HG03558 (cell line): Measurements from ENCODE around the gene ONECUT1.
"Not testable (repeated sequence)": the region's sequence is repeated elsewhere in the genome, so short reads cannot be mapped to it uniquely, and the experiment has no call there.

Experiments used
- ATAC-seq: cut with Tn5 transposase; IDR thresholded peaks from one replicate; pipeline ENCODE4 v1.9.1; 2021; ENCODE audit warnings: moderate number of reproducible peaks; ENCODE audit not compliant: unreplicated experiment; ENCODE audit errors: extremely low read depth

ONECUT1 gene

DNA sequence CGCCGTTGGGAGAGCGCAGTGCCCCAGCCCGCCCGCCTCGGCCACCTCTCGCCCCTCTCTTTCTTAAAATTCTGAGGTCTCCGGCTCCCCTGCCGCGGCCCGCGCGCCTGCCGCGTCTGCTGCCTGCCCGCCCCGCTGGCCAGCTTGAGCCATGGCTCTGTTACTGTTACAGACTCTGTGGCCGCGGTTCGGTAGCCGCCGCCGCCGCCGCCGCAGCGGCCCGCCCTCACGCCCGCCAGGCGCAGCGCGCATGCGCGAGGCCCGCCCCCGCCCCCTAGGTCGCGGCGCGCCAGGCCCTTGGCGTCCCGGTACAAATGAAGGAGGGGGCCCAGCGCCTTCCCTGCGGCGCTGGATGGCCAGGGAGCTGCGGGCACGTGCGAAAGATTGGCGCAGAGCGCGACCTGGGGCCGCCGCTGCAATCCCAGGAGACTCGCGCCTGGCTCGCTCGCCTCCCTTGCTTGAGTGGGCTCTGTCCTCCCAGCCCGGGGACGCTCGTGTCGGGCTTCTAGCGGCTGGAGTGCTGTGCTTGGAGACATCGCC, at the start of gene ONECUT1:
ONECUT1 (minus strand) TSS at position 168 of the 540 bp plus-strand sequence. CDS start 452 bp downstream, outside the sequence.
- peak; percentile 45 for ATAC-seq

DNA sequence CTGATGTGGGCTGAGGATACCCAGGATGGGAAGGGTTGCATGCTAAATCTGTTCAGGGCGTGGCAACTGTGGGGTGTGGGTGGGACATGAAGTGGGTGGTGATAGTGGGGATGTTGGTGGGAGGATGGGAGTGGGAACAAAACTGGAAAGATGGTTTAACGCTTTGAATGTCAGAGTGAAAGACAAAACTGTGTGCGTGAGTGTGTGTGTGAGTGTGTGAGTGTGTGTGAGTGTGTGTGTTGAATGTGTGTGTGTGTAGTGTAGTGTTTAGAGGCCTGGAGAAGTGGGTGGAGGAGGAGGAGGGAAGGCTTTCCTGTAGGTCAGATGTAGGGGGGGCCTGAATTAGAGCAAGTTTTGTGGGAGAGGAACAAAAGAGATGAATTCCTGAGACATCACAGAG, 44.2 kb upstream of the ONECUT1 start:
- no peak for ATAC-seq

DNA sequence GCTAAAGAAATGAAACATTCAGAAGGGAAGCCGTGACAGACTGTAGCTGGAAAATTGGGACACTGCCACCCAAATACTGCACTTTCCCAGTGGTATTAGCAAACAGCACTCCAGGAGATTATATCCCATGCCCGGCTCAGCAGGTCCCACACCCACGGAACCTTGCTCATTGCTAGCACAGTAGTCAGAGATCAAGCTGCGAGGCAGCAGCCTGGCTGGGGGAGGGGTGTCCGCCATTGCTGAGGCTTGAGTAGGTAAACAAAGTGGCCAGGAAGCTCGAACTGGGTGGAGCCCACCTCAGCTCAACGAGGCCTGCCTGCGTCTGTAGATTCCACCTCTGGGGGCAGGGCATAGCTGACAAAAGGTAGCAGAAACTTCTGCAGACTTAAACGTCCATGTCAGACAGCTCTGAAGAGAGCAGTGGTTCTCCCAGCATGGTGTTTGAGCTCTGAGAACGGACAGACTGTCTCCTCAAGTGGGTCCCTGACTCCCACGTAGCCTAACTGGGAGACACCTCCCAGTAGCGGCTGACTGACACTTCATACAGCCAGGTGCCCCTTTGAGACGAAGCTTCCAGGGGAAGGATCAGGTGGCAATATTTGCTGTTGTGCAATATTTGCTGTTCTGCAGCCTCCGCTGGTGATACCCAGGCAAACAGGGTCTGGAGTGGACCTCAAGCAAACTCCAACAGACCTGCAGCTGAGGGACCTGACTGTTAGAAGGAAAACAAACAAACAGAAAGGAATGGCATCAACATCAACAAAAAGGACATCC, 34.2 kb upstream of the ONECUT1 start:
- not testable (repeated sequence) for ATAC-seq

DNA sequence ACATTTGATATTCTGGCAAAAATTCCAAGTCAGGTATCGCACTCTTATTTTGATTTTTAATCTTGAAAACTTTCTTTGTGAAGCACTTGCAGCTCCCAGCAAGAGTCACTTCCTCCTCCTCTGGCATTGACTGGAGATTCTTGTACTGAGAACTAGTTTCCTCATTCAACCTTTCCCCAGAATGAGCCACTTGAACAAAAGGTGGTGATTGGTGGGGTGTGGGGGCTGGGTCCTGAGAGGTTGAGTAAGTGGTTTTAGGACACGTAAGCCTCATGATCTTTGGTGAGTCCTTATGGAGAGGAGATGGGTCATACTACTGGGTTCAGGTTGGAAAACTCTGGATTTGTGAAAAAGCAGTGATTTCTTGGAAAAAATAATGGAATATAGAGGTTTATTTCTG, 32.3 kb upstream of the ONECUT1 start:
- ATAC-seq, result no peak

DNA sequence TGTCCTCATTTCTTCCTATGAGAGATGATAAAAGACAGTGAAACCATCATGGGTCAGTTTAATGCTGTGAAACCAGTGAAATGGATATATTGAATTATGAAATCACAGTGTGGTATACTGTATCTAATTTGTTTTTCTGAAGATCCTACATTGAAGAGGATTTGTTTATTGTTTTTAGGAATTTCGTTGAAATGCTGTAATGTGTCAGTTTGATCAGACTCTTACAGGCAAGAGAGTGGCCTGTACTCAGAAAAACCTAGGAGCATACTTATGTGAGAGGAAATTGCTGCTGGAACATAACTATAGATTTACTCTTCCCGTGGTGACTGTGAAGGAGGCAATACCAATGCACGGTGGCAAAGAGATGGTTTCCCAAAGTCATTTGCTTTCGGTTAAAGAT, 29.1 kb upstream of the ONECUT1 start:
- ATAC-seq, result no peak

DNA sequence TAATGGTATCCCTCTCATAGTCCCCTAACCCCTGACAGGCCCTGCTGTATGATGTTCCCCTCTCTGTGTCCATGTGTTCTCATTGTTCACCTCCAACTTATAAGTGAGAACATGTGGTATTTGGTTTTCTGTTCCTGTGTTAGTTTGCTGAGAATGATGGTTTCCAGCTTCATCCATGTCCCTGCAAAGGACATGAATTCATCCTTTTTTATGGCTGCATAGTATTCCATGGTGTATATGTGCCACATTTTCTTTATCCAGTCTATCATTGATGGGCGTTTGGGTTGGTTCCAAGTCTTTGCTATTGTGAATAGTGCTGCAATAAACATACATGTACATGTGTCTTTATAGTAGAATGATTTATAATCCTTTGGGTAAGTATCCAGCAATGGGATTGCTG, 25.8 kb upstream of the ONECUT1 start:
- ATAC-seq, result not testable (repeated sequence)

DNA sequence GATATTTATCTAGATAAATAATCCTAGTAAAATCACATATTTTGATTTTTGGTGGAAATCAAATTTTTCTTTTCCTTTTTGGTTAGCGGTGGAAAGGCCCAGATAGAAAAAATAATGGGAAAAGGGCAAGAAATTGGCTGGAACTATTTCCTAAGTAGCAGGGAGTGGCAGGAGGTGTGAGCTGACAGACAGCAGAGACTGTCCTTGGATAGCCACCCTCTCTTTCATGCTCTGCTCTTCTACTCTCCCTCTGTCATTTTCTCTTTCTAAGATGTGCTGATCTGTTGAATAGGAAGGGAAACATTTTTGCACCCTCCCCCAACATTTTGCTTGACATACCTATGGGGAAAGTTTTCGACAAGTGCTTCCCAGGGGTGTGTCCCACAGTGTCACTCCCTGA, 18.9 kb upstream of the ONECUT1 start:
- ATAC-seq, result no peak

DNA sequence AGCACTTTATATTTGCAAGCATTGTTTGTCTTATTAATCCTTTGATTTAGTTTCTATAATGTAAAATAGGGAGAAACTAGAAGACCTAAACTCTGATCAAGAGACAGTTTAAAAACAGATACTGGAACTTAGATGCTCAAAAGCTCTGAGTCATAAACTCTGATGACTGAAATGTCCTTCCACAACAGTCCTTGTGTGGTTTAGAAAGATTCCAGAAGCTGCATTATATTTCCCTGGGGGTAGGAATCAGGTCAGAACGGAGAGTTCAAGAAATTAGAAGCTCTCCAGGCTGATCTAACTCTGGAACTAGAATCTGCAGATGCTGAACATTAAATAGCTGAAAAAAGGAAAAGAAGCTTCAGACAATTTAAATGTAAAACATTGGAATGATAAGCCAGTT, 18.3 kb upstream of the ONECUT1 start:
- ATAC-seq, result no peak

DNA sequence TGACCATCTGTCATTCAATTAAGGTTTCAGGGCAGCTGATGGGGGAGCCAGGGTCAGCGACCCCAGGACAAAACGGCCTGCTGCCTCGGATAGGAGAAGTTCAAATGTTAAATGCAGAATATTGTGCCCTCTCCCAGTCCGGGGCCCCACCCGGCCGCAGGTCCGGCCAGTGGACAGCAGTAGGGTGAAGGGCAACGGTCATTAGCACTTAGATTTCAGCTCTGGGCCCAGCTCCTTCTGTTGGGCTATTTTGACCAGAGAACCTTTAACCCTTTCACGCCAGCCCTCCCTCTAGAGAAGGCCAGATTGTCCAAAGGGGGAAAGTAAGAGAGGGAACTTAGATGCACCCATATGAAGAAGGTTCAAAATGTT, 16.1 kb upstream of the ONECUT1 start:
- no peak for ATAC-seq

DNA sequence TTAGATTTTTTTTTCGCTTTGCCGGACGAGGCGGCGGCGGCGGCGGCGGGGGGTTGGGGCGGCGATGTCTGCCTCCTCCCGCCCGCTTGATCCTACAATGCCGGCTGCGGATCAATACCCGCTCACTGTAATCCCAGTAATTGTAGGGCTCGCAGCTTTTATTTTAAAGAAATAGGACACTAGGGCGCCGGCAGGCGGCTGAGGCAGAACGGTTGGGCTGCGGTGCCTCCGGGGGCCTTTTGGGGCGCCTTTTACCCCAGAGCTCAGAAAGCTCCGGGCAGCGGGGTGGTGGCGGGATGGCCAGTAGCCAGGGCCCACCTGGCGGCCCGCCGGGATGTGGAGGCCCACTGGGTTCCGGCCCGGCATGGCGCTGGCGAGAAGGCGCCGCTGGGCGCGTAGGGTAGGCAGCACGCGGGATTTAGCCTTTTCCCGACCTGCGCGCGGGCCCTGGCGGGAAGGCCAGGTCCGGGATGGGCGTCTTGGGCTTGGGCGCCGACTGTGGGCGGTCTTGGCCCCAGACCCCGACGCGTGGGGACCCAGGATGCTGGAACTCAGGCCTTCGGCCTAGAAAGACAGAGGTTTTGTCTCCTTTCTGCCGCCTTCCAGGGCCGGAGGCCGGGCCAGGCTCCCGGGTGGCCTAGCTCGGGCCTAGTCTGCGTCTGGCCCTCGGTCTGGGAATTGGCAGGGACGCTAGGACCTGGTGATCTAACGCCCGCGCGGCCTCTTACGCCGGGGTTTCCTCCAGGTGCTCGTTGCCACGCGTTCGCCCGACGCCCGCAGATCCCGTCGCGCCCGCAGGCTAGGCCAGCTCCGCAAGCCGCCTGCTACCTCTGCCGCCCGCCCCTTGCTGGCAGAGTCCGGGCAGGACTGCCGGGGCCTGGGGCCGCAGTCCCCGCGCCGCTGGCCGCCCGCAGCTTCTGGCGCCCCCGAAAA, 15.5 kb upstream of the ONECUT1 start:
- ATAC-seq, result no peak

DNA sequence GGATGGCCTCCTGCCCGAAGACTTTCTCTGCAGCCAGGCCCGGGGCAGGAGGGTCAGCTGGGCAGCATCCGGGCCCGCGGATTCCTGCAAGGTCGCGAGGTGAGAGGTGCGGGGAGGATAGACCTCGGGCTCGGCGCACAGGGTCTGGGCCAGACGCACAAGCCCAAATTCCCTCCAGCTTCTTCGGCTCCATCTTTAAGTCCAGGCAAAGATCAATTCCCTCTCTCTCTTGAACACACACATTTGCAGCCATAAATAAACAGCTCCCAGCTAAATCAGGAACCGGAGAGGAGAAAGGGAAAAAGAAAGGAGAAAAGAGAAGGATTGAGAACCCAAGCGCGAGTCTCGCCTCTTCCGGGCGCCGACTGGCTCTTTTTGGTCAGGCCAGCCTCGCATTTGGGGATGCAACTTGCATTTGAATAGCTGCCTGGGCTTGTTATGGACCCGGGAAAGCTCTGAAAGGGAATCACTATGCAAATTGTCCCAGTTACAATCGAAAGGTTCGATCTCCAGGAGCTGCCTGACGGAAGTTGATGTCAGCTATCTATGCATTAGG, 14.5 kb upstream of the ONECUT1 start:
- no peak for ATAC-seq

DNA sequence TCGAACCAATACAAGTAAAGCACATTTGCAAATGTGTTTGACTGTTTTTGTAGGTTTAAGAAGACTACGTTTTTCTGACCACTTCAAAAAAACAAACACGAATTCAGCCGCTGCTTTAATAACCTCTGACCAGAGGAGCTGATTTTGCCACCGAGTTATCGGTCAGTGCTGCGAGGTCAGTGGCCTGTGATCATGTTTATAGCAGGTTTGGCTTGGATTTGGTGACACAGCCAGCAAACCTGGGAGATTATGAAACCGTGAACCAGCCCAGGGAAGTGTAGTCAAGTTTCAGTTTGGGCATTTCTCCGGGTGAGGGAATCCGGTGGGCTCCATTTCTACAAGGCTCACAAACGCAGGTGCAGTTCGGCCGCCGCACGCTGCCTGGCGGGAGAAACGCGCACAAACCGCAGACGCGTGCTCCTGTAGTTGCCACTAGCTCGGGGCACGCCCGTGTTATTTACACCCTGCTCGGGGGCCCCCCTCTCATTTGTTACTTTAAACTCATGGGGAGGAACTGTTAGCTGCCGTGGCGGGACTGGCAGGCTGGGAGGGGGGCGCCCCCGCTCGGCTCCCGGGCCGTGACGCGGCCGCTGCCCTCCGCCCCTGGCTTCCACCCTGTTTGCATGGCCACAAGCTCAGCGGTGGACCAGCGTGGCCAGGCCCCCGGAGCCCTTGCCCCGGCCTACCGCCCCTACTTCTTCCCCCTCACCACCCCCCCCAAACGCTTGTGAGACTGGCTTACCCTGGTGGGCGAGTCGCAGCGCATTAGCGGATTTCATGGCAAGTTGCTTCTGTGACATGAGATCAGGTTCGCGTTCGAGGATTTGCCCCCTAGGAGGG, 13.6 kb upstream of the ONECUT1 start:
- no peak for ATAC-seq

DNA sequence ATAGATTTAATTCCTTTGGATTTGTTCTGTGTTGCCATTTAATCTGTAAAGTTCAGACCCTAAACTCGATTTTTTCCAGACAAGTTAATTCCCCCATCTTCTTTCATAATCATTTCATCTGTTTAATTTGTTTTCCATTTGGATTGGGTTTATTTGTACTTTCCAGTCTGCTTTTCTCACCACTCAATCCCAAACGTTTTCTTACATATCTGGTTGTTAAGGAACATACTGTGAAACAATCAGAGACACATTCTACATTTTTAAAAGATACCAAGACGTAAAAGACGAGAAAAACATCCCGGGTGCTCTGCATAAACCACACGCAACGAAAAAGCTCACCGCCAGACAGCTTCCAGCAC, 13.0 kb upstream of the ONECUT1 start:
- no peak for ATAC-seq

DNA sequence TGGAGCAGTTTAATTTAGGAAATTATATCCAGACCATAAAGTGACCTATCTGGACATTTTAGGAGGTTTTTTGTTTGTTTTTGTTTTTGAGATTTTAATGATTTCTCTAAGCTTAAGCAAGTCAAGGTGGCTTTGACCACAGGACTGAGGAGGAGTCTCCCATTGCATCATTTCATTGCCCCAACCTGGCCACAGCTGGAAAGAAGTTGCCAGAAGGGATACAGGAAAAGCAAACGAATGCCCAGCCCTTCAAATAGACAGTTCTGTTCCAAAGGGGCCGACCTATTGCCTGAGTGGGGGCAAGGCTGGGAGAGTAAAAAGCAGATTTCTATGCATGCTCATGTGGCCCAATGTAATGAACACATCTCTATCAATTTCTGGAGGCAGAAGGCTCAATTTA, 12.0 kb upstream of the ONECUT1 start:
- ATAC-seq, result no peak

DNA sequence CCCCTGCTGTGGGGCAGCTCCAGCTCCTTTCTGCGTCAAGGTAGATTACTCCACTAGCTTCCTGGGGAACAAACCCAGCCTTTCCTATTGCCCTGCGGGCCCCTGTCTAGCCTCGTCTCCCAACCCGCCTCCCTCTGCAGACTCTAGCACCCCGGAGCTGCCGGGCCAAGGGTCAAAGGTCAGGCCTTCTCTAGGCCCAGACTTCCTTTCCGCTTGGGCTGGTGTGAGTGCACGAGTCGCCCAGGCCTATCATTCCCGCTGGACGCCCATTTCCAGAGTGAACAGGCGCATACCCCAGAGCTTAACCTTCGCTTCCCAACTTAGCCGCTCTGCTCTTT, 11.6 kb upstream of the ONECUT1 start:
- no peak for ATAC-seq

DNA sequence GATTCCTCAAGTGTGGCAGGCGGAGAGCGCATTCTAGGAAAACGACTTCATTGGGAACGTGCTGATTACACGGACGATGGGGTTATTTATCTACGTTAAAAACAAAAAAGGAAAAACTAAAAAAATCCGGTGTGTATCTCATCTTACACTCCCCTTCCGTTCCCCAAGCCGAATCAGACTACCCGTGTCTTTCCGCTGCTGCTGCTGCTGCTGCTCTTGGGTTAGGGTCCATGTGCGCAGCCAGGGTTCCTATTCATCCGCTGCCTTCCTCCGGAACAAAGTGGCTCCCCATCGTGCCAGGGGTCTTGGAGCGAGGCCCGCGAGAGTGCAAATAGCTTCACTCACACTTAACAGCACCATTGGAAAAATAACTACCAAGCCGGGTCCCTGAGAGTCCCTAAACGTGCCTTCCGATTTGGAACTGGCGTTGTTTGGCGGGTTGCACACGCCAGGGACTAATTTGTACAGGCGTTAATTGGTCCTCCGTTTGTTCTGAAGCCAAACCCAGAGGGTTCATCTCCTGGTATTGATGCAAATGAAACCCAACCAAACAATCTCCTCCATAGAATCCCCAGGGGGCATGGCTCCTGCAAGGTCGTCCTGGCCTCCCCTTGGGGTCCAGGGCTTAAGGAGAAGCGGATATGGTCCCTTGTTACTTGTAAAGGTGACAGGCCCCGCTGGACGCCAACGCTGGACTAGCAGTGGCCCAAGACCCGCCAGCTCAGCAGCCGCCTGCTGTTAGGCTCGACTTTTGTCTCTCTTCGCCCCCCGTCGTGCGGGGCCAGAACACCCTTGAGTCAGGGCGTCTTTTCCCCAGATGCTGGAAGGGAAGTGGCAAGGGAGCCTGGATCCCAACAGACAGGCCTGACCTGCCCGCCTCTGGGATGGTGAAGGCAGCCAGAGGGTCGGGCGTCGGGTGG, 11.0 kb upstream of the ONECUT1 start:
- no peak for ATAC-seq

DNA sequence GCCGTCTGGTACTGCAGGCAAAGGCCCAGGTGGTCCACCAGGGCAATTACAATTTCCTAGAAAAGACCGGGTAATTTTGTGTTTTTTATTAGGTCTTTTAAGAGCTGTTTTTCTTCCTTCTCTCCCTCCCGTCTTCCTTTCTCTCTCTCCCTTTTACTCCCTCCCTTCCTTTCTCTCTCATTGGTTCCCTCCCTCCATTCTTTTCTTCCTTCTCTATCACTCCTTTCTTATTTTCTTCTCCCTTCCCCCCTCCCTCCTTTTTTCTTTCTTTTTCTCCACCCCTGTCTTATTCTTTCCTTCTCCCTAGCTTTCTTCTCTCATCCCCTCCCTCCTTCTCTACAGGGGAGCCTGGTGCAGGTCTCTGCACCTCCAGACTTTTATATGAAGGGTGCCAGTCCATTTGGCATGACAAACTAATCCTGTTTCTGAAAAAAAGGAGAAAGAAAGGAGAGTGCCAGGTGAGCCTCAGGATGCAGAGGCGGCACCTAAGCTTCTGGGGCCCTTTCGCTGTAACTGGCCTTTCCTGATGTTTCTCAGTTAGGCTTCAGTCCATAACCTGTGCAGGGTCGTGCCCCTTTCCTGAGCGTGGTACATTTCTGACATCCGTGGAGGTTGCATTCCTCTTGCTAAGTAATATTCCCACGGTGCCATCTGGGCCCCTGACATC, 9.1 kb upstream of the ONECUT1 start:
- ATAC-seq, result no peak

DNA sequence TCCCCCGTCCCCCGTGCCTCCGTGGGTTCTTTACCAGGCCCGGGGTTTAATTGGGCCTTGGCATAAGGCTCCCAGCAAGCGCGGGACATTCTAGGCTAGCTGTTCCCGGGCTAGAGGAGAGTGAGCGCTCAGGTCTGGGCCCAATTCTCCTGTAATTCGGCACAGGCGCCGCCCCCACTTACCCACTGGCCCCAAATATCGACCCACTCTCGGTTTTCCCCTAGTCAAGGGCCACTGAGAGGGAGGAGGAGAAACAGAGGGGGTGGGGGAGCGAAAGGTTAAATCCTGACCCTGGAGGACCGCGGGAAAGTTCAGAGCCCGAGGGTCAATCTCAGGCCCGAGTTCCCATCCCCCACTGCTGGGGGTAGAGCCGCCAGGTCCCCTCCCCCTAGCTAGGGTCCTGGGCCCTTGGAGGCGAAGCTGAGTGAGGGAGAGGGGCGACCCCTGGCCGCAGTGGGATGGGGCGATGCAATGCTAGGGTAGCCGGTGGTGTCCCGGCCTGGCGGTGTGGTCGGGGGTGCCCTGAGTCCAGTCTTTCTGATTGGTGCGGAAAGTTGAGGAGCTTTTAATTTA, 8.5 kb upstream of the ONECUT1 start:
- ATAC-seq, result no peak
